Iris pigment epithelial cell (primary cell): ENCODE measurements around the gene PTMA.
A peak's percentile ranks its signal among the peaks of the same experiment; 100 is the strongest.
"Not testable (repeated sequence)": the region's sequence is repeated elsewhere in the genome, so short reads cannot be mapped to it uniquely, and the experiment has no call there.

Experiments
- DNase-seq: peaks from one replicate; pipeline ENCODE4 v3.0.0-alpha.2; 2011; ENCODE audit warnings: low read depth

The PTMA gene, protein sequence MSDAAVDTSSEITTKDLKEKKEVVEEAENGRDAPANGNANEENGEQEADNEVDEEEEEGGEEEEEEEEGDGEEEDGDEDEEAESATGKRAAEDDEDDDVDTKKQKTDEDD

DNA sequence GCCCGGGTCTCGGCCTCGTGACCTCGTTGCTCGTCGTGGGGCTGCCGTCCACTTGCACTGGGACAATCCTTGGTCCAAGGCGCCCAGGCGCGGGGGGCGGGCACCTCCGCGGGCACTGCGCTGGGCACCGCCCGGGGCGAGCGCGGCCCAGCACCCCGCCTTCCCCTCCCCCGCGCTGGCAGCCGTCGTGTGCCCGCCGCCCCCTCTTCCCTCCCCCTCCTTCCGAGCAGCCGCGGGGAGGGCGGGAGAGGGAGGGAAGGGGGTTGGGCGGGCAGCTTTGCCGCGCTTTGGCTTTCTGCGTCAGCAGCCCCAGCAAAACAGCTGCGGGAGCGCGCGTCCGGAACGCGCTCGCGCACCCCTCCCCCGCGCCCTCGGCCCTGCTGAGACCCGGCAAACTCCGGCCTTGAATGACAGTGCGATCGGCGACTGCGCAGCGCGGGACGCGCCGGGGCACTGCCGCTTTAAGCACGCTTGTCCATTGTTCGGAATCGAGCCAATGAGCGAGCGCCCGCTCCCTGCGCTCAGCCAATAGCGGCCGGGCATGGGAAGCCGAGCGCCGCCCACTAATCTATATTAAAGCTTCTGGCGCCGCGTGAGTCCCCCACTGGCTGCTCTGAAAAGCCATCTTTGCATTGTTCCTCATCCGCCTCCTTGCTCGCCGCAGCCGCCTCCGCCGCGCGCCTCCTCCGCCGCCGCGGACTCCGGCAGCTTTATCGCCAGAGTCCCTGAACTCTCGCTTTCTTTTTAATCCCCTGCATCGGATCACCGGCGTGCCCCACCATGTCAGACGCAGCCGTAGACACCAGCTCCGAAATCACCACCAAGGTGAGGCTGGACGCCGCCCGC, at the start of gene PTMA:
PTMA (plus strand) TSS at position 599 of the 846 bp plus-strand sequence; CDS start at position 781, 182 bp downstream.
- DNase-seq: peak; percentile 100

DNA sequence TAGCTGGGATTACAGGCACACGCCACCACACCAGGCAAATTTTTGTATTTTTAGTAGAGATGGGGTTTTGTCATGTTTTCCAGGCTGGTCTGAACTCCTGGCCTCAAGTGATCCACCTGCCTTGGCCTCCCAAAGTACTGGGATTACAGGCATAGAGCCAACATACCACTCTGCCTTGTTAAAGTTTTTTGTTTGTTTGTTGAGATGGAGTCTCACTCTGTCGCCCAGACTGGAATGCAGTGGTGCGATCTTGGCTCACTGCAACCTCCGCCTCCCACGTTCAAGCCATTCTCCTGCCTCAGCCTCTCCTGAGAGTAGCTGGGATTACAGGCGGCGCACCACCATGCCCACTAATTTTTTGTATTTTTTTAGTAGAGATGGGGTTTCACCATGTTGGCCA, 48.3 kb upstream of the PTMA start:
- not testable (repeated sequence) for DNase-seq

DNA sequence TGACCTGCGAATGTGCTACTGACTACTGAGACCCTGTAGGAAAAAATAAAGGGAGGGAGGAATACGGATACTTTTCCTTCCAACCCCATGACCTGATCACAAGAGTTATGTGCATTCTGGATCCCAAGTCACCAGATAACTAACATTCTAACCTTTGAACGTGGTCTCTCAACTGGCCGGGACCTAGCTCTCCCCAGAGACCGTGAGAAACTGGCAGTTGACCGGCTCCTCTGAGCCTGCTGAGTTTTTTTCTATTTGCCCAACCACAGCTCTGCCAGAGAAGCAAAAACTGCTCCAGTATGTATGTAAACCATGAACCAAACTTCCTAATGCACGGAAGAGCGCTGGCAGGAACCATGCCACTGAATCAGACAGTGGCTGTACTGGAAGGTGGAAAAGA, 47.5 kb upstream of the PTMA start:
- DNase-seq: no peak

DNA sequence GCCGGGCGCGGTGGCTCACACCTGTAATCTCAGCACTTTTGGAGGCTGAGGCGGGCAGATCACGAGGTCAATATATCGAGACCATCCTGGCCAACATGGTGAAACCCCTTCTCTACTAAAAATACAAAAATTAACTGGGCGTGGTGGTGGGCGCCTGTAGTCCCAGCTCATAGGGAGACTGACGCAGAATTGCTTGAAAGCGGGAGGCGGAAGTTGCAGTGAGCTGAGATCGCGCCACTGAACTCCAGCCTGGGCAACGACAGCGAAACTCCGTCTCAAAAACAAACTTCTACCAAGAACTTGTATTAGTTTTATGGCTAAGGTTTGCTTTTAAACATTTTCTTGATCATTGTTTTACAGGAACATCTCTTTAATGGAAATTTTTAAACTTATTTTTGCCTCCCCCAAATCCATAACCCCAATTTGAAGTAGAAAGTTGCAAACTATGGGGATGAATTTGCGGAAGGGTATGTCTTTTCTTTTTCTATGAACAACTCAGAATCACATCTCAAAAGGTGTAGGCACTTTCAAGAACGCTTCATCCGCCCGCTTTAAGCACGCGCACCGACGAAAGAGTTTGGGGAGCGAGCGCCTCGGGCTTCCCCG, 46.8 kb upstream of the PTMA start:
- no peak for DNase-seq

DNA sequence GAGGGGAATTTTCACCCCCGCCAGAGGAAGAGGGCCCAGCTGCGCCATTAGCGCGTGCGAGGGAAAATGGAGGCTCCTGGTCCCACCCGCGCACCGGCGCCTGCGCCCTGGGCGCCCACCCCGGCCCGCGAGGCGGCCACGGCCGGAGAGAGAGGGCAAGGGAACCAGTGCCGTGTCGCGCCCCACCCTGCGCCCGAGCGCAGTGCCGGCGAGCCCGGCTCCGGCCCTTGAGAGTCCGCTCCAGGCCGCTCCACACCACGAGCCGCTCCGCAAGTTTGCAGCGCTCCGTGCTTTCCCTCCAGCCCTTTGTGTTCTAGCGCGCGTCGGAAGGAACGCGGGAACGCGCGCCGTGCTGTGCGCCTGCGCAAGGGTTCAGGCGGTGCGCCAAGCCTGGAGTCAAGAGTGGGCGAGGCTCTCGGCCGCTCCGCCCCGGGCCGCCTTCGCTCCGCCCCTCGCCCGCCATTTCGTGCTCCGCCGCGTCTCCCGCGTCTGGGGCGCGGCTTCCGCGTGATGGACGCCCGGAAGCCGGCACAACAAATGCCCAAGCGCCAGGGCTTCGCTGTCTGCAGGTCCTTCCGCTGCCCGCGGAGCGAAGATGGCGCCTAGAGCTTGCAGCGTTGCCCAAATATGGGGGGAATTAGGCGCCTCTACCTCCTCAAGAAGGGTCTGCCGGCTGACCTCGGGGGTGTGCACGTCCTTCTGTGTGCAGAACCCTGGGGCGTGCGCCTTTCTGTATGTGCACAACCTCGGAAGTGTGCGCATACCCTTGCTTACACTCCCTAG, 46.1 kb upstream of the PTMA start:
- DNase-seq: peak; percentile 97

DNA sequence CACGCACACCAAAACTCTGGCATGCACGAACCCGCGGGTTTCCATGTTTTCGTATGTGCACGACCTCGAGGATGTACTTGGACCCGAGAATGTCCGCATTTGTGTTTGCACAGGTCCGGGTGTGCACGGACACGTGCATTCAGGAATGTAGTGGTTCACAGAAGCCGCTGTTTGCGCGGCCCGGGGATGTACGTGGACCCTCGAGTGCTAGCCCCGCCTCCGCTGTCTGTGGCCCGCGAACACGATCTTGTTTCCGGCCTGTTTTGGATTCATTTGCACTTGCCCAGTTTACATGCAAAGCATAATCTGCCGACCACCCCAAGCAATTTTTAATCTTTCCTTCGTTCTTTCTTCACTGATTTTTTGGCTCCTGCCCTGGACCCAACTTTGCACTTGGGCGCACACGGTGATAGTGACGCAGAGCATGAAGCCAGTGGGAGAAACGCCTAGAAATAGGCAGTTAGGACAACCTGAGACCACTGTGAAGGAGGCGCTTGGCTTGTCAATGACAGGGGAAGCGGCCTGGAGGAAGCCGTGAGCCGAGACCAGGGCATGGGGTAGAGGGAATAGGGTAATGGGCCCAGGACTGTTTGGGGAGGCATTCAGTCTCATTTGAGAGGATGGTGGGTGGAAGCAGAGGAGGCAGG, 45.4 kb upstream of the PTMA start:
- DNase-seq: no peak

DNA sequence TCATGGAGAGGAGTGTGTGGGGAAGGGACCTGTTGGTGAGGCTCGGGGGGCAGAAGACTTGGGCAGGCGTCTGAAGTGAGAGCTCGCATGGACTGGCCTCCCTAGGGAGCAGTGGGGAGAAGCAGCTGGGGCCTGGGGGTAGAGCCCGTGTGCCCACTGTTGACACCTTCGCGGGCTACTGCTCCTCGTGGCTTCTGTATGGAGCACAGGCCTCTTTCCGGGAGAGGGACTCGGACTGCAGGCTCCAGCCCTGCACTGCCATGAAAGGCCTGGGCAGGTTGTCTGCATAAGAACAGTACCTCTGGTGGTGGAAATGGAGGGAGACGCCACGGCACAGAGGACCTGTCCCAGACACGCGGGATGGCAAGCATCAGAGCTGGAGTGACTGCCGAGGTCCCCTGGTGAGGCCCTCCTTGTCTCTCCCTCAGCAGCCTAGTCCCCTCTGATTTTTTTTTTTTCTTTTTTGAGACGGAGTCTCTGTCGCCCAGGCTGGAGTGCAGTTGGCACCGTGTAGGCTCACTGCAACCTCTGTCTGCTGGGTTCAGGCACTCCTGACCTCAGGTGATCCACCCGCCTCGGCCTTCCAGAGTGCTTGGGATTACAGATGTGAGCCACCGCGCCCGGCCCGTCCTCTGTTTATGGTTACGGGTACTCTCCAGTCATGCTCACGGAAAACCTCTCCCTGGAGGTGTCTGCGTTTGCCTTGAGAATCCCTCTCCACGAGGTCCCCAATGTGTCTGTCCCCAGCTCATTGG, 44.7 kb upstream of the PTMA start:
- no peak for DNase-seq

DNA sequence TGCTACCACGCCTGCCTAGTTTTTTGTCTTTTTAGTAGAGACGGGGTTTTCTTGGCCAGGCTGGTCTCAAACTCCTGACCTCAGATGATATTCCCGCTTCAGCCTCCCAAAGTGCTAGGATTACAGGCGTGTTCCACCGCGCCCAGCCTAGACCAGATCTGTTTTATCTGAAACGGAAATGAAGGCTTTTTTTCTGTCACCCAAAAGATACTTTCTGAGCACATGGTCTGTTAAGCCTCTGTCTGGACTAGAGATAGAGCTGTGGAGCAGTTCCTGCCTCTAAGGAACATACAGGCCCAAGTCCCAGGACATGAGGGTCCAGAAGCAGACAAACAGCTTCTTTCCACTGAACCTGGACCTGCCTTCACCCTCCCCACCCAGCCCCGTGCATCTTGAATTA, 43.6 kb upstream of the PTMA start:
- DNase-seq: no peak

DNA sequence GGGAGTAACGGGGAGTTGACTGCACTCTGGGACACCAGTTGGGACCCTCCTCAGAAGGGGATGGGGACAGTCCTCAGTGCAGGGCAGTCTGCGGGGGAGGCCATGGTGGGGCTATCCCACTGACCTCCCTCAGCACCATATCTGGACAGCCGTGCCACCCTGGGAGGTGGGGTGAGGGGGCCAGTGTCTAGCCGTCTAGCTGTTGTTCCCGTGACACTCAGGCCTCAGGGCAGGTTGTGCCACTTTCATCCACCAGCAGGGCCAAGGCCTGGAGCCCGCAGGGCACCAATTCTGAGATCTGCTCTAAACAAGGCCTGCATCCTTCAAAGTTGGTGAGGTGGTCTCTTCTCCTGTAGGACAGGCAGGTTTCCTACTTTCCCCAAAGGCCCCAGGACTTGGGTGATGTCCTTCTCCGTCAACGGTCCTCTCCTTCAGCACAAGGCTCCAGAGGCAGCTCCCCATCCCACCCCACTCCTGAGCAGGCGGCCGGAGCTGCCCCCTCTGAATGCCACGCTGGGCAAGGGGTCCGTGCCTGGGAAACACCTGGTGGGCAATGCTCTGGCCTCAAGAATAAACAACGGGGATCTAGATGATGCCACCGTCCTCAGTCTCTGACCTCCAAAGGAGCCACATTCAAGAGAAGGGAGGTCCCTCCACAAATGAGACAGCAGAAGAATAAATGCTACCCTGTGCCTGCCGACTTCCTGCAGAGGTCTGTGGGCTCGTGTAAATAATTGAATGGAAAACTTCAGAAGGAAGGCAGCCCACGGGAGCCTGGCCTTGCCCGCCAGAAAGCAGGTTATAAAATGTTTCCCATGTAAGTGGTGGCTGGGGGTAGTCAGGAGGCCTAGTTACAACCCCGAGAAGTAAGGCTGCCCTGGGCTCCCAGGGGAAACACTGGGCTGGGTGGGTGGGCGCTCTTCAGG, 42.8 kb upstream of the PTMA start:
- no peak for DNase-seq

DNA sequence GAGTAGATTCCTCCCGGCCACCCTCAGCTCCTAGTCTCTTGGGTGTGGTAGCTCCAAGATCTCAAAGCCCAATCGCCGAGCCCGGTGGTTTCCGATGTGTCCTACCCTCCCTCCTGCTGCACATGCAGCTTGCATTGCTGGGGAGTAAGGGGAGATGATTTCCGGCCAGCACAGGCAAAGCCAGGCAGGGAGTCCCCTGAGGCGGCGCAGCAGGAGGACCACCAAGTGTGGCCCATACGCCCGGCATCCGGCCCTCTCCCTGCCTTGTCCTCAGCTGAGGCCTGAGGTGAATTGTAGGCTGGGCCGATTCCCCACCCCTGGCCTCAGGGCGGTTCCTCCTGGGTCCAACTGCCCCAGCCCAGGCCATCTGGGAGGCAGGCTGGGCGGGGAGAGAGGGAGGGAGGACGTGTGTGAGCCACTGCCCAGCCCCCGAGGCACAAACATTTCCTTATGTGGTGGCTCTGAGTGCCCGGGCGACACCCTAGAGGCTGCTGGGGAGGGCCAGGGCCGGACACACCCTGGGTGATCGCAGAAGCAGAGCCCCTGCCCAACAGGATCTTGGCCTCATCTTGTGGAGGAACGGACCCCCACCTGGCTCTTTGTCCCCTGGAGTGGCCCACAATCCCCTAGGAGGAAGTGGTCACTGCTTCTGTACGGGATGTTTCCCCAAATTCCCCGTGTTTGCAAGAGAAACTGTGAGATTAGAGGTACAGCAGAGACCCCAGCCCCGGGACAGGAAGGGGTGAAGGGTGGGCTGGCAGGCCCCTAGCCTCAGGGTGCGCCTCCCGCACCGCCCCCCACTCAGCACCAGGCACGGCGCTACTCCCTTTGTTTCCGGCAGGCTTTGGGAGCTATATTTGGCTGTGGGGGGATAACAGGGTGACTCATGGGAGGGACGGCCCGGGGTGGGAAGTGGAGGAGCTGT, 41.9 kb upstream of the PTMA start:
- DNase-seq: peak; percentile 86

DNA sequence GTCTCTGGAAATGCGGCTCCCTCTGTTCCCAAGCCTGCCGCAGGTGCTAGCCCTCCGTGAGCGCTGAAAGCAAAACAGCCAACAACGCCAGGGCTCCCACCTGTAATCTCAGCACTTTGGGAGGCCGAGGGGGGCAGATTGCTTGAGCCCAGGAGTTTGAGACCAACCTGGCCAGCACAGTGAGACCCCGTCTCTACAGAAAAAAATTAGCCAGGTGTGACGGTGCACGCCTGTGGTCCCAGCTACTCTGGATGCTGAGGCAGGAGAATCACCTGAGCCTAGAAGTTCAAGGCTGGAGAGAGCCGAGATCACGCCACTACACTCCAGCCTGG, 41.3 kb upstream of the PTMA start:
- no peak for DNase-seq

DNA sequence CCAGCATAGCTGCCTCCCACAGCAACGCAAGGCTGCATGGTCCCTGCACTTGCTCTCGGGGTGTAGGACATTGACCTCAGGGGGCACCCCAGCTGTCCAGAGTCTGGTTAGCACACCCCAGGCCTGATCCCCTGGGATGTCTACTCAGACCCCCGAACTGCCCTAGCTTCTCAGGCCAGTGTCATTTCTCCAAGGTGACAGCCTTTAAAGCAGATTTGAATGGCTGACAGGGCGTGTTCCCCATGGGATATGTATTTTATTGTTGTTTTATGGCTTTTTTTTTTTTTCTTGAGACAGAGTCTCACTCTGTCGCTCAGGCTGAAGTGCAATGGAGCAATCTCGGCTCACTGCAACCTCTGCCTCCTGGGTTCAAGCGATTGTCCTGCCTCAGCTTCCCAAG, 40.8 kb upstream of the PTMA start:
- no peak for DNase-seq

DNA sequence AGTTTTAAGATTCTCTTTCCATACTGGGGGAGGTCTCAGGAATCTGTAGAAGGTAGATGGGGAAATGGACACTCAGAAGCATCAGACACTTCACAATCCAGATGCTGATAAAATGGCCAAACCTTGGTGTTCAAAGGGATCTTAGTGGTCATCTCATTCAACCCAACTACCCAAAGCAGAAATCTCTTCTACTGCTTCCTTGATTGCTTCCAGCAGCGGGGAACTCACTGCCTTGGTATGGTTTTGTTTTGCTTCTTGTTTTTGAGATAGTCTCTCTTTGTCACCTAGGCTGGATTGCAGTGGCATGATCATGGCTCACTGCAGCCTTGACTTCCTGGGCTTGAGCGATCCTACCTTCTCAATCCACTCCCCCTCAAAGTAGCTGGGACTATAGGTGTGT, 39.3 kb upstream of the PTMA start:
- DNase-seq: no peak

DNA sequence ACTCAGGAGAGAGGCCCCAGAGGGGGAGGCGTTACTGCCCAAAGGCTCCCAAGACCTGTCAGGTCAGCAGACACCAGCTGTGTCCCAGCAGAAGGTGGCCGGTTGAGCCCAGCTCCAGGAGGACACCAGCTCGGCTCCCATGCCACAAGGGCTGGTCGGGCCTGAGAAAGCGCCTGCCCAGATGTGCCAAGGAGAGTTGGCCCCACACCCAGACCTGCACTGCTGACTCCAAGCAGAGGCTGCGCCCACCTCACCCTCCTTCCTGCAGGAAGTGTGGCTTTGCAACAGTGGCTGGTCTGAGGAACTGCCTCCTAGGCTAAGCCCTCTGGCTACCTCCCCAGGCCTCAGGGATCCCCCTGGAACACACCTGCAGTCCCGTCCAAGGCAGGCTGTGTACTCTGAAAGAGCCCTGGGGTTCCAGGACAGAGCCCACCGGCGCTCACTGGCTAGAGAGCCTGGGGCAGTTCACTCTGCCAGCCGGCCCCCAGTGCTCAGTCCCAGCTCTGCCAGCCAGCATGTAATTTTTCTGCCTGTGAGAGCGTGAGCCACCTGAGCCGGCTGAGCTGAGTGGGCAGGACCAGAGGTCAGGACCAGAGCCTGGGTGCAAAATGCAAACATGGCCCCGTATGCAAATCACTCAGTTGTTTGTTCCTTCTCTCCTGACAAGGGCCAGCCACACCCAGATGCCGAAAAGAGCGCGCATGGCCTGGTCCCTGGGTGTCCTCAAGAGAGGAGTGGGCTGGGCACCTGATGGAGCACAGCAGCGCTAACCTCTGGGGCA, 36.9 kb upstream of the PTMA start:
- DNase-seq: no peak

DNA sequence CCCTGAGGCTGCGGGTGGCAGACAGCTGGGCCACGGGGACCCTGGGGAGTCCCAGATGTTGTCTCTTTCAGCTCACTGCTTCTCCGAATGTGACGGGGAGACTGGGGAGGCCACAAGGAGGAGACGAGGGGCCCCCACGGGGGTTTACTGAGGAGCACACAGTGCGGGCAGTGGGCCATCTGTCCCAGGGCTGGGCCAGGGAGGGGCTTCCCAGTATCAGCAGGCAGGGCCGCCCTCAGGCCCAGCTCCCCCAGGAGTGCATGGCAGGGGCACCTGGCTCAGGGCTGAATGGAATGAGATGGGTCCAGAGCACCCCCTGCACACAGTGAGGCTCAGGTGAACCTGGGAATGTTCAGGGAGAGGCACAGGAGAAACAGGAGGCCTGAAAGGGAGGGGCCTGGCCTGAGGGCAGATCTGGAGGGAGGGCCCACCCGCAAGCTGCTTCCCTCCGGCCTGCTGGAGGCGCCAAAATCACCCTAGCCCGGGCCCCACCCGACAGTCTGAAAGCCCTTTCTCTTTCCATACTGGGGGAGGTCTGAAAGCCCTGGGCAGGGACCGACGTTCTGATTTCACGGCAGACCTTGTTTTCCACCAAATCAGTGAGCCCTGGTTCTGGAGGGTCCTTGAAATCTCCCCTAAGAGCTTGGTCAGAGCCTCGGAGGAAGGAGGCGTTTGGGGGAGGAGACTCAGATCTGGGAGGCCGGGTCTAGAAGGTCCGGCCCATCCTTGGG, 35.5 kb upstream of the PTMA start:
- DNase-seq: peak; percentile 77

DNA sequence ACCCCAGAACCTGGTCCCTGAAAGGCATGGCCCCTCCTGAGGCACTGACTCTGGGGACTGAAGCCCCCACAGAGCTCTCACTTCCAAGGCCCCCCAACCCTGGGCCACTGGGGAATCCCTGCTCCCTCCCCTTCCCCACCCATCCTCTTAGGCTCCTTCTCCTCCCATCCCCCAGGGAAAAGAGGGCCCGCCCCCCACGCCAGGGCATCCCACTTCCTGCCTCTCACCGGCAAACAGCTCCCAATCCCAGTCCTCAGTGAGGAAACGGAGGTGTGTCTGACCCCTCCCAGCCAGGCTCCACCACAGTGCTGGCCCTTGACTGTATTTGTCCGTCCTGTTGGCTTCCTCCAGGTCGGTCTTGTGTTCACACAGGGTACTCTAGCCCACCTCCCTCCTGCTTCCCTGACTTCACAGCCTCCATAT, 35.0 kb upstream of the PTMA start:
- peak; percentile 59 for DNase-seq

DNA sequence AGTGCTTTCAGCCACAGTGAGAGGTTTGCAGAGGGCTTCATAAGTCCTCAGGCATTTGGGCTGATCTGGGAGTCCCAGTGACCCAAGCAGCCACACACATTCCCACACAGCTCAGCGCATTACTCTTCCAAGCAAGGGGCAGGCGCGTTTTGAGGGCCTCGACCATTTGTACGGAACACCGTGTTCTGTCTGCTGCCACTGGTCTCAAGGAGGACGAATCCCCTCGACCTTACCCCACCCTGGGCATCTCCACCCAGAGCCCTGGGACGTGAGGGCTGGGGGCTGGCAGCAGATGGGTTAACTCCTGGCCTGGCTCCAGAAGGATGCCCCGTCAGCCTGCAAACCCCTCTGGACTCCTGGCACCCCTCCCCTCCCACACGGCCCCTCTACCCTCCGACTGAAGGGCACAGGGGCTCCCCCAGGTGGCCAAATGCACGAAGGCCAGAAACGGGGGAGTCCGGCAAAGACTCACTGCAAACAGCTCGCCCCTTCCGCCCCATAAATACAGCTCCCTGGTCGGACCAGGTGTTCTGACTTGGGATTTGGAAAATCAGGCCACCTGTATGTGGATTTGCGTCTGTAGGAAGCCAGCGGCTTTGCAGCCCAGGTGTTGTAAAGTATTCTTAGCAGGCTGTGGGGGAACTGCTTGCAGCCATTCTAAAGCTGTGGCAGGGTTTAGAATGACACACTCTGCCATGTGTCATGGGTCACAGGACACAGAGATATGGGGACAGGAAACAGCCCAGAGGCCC, 33.6 kb upstream of the PTMA start:
- DNase-seq: peak; percentile 36
